Hematopoietic multipotent progenitor cell (in vitro differentiated cells): ENCODE results near the gene RNF208. TPM values are rescaled to one million over a fixed set of nuclear protein-coding genes. Genes with fewer than 3 reads are reported as not detected.

Experiments used
- DNase-seq, 3 donors: peaks; one replicate each; pipeline ENCODE4 v3.0.0-alpha.2; 2011 to 2015; ENCODE audit warnings: low read depth in 2 of 3, low spot score in 2 of 3
- total RNA-seq: library from RNA; depleted of rRNA; stranded (reverse); fragments of >200 nt; gene quantifications from one replicate; pipeline ENCODE4 v1.2.3, GENCODE V29; 2012

RNF208 gene
- total RNA-seq, 1 donor = 1.3 TPM

- no peak for DNase-seq
Observed at GRCh38 chr9:137178201-137178938, 43.7 kb downstream of the RNF208 start.

- DNase-seq = peak in 1 of 3 donors; percentile 37
Observed at GRCh38 chr9:137176302-137177182, 45.5 kb downstream of the RNF208 start.

- DNase-seq = no peak
Observed at GRCh38 chr9:137175345-137175961, 46.6 kb downstream of the RNF208 start.

- DNase-seq = no peak
Observed at GRCh38 chr9:137174722-137175293, 47.2 kb downstream of the RNF208 start.

GRCh38 chr9:137173796-137174664, 48.0 kb downstream of the RNF208 start:
- no peak for DNase-seq

GRCh38 chr9:137172901-137173795, 48.9 kb downstream of the RNF208 start:
- DNase-seq = peak in 1 of 3 donors; percentile 45

- DNase-seq = no peak
Observed at GRCh38 chr9:137171149-137171900, 50.7 kb downstream of the RNF208 start.

- no peak for DNase-seq
Observed at GRCh38 chr9:137170486-137171148, 51.4 kb downstream of the RNF208 start.

Other genes with a start within 250 kb of the RNF208 start
- gene PTGDS, start 244.7 kb downstream of the RNF208 start, total RNA-seq = not detected
- not detected for gene LCNL1, start 239.2 kb downstream of the RNF208 start, total RNA-seq
- 16.7 TPM for gene PAXX, start 229.8 kb downstream of the RNF208 start, total RNA-seq
- gene CLIC3, start 225.7 kb downstream of the RNF208 start, total RNA-seq = 0.27 TPM
- gene ABCA2, start 194.0 kb downstream of the RNF208 start, total RNA-seq = 99.1 TPM
- gene FUT7, start 190.2 kb downstream of the RNF208 start, total RNA-seq = 14.3 TPM
- 51.2 TPM for gene NPDC1, start 176.1 kb downstream of the RNF208 start, total RNA-seq
- not detected for gene ENTPD2, start 168.2 kb downstream of the RNF208 start, total RNA-seq
- 4.8 TPM for gene SAPCD2, start 151.7 kb downstream of the RNF208 start, total RNA-seq
- gene UAP1L1, start 144.7 kb downstream of the RNF208 start, total RNA-seq = 14.8 TPM
- 70.8 TPM for gene MAN1B1, start 135.3 kb downstream of the RNF208 start, total RNA-seq
- gene DPP7, start 107.5 kb downstream of the RNF208 start, total RNA-seq = 154 TPM
- under 0.01 TPM for gene GRIN1, start 83.1 kb downstream of the RNF208 start, total RNA-seq
- gene LRRC26, start 52.2 kb downstream of the RNF208 start, total RNA-seq = 2.2 TPM
- gene TMEM210, start 50.2 kb downstream of the RNF208 start, total RNA-seq = not detected
- gene ANAPC2, start 33.7 kb downstream of the RNF208 start, total RNA-seq = 59.8 TPM
- gene SSNA1, start 33.6 kb downstream of the RNF208 start, total RNA-seq = 78.4 TPM
- 3.0 TPM for gene TPRN, start 21.5 kb downstream of the RNF208 start, total RNA-seq
- gene TMEM203, start 16.6 kb downstream of the RNF208 start, total RNA-seq = 35.5 TPM
- 10.2 TPM for gene NDOR1, start 16.5 kb downstream of the RNF208 start, total RNA-seq
- gene CYSRT1, start 2.9 kb upstream of the RNF208 start, total RNA-seq = 0.27 TPM
- gene RNF224, start 5.3 kb upstream of the RNF208 start, total RNA-seq = not detected
- not detected for gene SLC34A3, start 8.7 kb upstream of the RNF208 start, total RNA-seq
- gene TUBB4B, start 19.0 kb upstream of the RNF208 start, total RNA-seq = 141 TPM
- gene STPG3, start 29.0 kb upstream of the RNF208 start, total RNA-seq = 0.54 TPM
- 72.7 TPM for gene NELFB, start 33.1 kb upstream of the RNF208 start, total RNA-seq
- 25.0 TPM for gene TOR4A, start 55.5 kb upstream of the RNF208 start, total RNA-seq
- gene NRARP, start 80.0 kb upstream of the RNF208 start, total RNA-seq = 5.1 TPM
- gene EXD3, start 200.9 kb upstream of the RNF208 start, total RNA-seq = 28.3 TPM
- gene NOXA1, start 201.2 kb upstream of the RNF208 start, total RNA-seq = 4.6 TPM
- gene ENTPD8, start 219.1 kb upstream of the RNF208 start, total RNA-seq = 0.27 TPM
- gene NSMF, start 237.1 kb upstream of the RNF208 start, total RNA-seq = 26.4 TPM